ENCODE data around the gene SDHAF4.
"Not testable (repeated sequence)": the region's sequence is repeated elsewhere in the genome, so short reads cannot be mapped to it uniquely, and the experiment has no call there.

Gene SDHAF4

GRCh38 chr6:70593118-70593486, 26.4 kb downstream of the SDHAF4 start:
- no peak for DNase-seq

GRCh38 chr6:70599187-70599586, 32.5 kb downstream of the SDHAF4 start:
- no peak for DNase-seq

GRCh38 chr6:70601014-70601413, 34.3 kb downstream of the SDHAF4 start:
- DNase-seq = no peak

- no peak for DNase-seq
Observed at GRCh38 chr6:70604254-70604653, 37.5 kb downstream of the SDHAF4 start.

- DNase-seq = not testable (repeated sequence)
Observed at GRCh38 chr6:70607371-70607770, 40.6 kb downstream of the SDHAF4 start.

GRCh38 chr6:70609181-70609580, 42.5 kb downstream of the SDHAF4 start:
- DNase-seq = not testable (repeated sequence)

- no peak for DNase-seq
Observed at GRCh38 chr6:70616728-70617260, 50.1 kb downstream of the SDHAF4 start.

GRCh38 chr6:70620746-70621145, 54.0 kb downstream of the SDHAF4 start:
- DNase-seq = no peak

GRCh38 chr6:70622461-70622860, 55.7 kb downstream of the SDHAF4 start:
- no peak for DNase-seq

GRCh38 chr6:70625436-70625835, 58.7 kb downstream of the SDHAF4 start:
- no peak for DNase-seq

GRCh38 chr6:70627500-70628254, 60.9 kb downstream of the SDHAF4 start:
- no peak for DNase-seq

GRCh38 chr6:70629929-70630328, 63.2 kb downstream of the SDHAF4 start:
- no peak for DNase-seq

- DNase-seq = no peak
Observed at GRCh38 chr6:70633870-70634269, 67.1 kb downstream of the SDHAF4 start.

GRCh38 chr6:70636596-70636995, 69.9 kb downstream of the SDHAF4 start:
- no peak for DNase-seq

- no peak for DNase-seq
Observed at GRCh38 chr6:70638468-70638867, 71.7 kb downstream of the SDHAF4 start.
